ENCODE data around the gene RTN1.

Gene RTN1

DNA sequence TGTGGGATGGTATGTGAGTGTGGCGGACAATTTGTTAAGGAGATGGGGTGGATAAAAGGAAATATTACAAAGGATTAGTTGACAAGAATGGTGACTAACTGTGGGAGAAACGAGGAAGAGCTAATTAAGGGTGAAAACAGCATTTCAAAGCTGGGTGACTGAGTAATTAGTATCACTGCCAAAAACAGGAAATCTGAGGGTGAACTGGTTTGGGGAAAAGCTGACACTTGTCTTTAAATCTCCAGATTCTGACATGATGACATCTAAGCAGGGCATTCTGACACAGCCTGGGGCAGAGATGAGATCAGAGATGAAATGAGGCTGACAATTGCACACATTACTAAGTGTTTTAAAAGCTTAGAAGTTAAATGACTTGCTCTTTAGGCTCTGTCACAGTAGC, 251.5 kb downstream of the RTN1 start:
- H3K4me3 ChIP-seq (ENCODE audit: insufficient read depth, low read length, poor library complexity, severe bottlenecking), result no peak overlapping the region
- no peak overlapping the region for H3K4me2 ChIP-seq (ENCODE audit: low read depth, low read length, poor library complexity, severe bottlenecking)
- TF ChIP-seq, protein P1, sequence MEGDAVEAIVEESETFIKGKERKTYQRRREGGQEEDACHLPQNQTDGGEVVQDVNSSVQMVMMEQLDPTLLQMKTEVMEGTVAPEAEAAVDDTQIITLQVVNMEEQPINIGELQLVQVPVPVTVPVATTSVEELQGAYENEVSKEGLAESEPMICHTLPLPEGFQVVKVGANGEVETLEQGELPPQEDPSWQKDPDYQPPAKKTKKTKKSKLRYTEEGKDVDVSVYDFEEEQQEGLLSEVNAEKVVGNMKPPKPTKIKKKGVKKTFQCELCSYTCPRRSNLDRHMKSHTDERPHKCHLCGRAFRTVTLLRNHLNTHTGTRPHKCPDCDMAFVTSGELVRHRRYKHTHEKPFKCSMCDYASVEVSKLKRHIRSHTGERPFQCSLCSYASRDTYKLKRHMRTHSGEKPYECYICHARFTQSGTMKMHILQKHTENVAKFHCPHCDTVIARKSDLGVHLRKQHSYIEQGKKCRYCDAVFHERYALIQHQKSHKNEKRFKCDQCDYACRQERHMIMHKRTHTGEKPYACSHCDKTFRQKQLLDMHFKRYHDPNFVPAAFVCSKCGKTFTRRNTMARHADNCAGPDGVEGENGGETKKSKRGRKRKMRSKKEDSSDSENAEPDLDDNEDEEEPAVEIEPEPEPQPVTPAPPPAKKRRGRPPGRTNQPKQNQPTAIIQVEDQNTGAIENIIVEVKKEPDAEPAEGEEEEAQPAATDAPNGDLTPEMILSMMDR (IDR thresholded peaks at IDR 0.05; ENCODE audit: insufficient read depth, low read length, poor library complexity, severe bottlenecking), result no peak
- no peak for TF ChIP-seq EZH2phosphoT487 (conservative IDR thresholded peaks at IDR 0.05; ENCODE audit: low read length)
- H3F3A ChIP-seq (ENCODE audit: insufficient read depth), result no peaks in the 10 kb centered on the region
- no peak overlapping the region for H2AFZ ChIP-seq (ENCODE audit: low read depth, low read length, severe bottlenecking)
- no peaks in the 10 kb centered on the region for H4K20me1 ChIP-seq (ENCODE audit: low read depth, low read length)
- H3K9ac ChIP-seq (ENCODE audit: low read length), result no peak overlapping the region
- H3K36me3 ChIP-seq (ENCODE audit: low read length), result no peaks in the 10 kb centered on the region
- H3K79me2 ChIP-seq (ENCODE audit: insufficient read depth, low read length), result no peaks in the 10 kb centered on the region
- no peaks in the 10 kb centered on the region for H3K27me3 ChIP-seq (ENCODE audit: low read length)
- H3K9me3 ChIP-seq (ENCODE audit: insufficient read depth, low read length), result no peaks in the 10 kb centered on the region
- no peak overlapping the region for H3K27ac ChIP-seq (ENCODE audit: low read depth, low read length)
- H3K9me2 ChIP-seq (replicated peaks; ENCODE audit: insufficient read depth, low read length), result no peaks in the 10 kb centered on the region

DNA sequence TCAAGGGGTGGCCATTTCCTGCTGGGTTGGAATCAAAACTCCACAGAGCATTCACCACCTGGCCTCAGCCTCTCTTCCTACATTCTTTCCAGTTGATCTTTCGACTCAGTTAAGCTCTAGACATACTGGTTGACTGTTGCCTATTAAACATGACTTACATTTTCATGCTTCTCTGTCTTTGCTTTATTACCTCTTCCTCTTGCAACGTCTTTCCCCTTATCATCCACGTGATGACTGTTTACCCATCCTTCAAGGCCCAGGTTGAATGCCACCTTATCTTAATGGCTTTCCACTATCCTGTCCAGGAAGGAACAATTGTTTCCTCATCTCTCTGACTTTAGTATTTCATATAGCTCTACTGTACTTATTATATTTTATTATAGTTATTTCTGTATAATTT, 269.5 kb downstream of the RTN1 start:
- H3K4me2 ChIP-seq (ENCODE audit: low read depth, low read length, poor library complexity, severe bottlenecking), result no peak overlapping the region
- no peaks in the 10 kb centered on the region for H3K9me3 ChIP-seq (ENCODE audit: insufficient read depth, low read length)
- no peaks in the 10 kb centered on the region for H3F3A ChIP-seq (ENCODE audit: insufficient read depth)
- H2AFZ ChIP-seq (ENCODE audit: low read depth, low read length, severe bottlenecking), result no peak overlapping the region
- H3K9ac ChIP-seq (ENCODE audit: low read length), result no peak overlapping the region
- H3K4me3 ChIP-seq (ENCODE audit: insufficient read depth, low read length, poor library complexity, severe bottlenecking), result no peak overlapping the region
- TF ChIP-seq, protein P1 (IDR thresholded peaks at IDR 0.05; ENCODE audit: insufficient read depth, low read length, poor library complexity, severe bottlenecking), result no peak
- no peak for TF ChIP-seq EZH2phosphoT487 (conservative IDR thresholded peaks at IDR 0.05; ENCODE audit: low read length)
- no peaks in the 10 kb centered on the region for H3K36me3 ChIP-seq (ENCODE audit: low read length)
- no peaks in the 10 kb centered on the region for H3K79me2 ChIP-seq (ENCODE audit: insufficient read depth, low read length)
- H4K20me1 ChIP-seq (ENCODE audit: low read depth, low read length), result no peaks in the 10 kb centered on the region
- H3K27ac ChIP-seq (ENCODE audit: low read depth, low read length), result no peak overlapping the region
- no peaks in the 10 kb centered on the region for H3K9me2 ChIP-seq (replicated peaks; ENCODE audit: insufficient read depth, low read length)
- H3K27me3 ChIP-seq (ENCODE audit: low read length), result no peaks in the 10 kb centered on the region

DNA sequence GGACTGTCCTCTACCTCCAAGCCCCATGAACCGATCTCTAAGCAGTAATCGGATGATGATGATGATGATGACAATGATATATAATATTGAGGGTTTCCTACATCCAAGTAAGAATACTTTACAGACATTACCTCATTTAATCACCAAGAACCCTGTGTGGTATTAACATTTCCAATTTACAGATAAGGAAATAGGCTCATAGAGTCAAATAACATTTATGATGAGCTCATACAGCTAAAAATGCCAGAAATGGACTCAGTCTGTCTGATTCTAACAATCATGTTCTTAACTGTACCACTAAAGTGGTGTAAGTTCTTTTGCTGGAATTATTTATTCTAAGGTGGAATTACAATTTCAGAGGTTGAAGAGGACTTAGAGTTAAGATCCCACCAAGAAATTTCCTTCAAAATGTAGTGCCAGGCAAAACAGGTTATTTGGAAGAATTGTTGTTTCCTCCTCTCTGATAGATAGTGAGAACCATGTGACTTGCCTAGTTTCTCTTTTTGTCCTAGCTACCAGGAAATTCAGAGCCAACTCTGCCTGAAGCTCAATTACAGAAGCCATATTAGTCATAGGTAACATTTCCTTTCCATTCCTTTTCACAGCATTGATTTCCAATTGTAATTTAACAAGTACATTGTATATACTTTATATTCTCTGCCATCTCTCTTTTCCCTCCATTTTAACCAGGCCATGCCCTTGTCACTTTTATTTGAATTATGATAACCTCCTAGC, 270.2 kb downstream of the RTN1 start:
- TF ChIP-seq, protein P1 (IDR thresholded peaks at IDR 0.05; ENCODE audit: insufficient read depth, low read length, poor library complexity, severe bottlenecking), result no peak
- H3K4me3 ChIP-seq (ENCODE audit: insufficient read depth, low read length, poor library complexity, severe bottlenecking), result no peak overlapping the region
- no peaks in the 10 kb centered on the region for H3F3A ChIP-seq (ENCODE audit: insufficient read depth)
- H3K79me2 ChIP-seq (ENCODE audit: insufficient read depth, low read length), result no peaks in the 10 kb centered on the region
- no peaks in the 10 kb centered on the region for H3K9me3 ChIP-seq (ENCODE audit: insufficient read depth, low read length)
- no peak overlapping the region for H2AFZ ChIP-seq (ENCODE audit: low read depth, low read length, severe bottlenecking)
- H3K36me3 ChIP-seq (ENCODE audit: low read length), result no peaks in the 10 kb centered on the region
- no peak overlapping the region for H3K9ac ChIP-seq (ENCODE audit: low read length)
- no peaks in the 10 kb centered on the region for H3K27me3 ChIP-seq (ENCODE audit: low read length)
- H3K27ac ChIP-seq (ENCODE audit: low read depth, low read length), result no peak overlapping the region
- H4K20me1 ChIP-seq (ENCODE audit: low read depth, low read length), result no peaks in the 10 kb centered on the region
- no peak overlapping the region for H3K4me2 ChIP-seq (ENCODE audit: low read depth, low read length, poor library complexity, severe bottlenecking)
- H3K9me2 ChIP-seq (replicated peaks; ENCODE audit: insufficient read depth, low read length), result no peaks in the 10 kb centered on the region
